ENCODE measurements around the gene CBX6.
A peak's percentile ranks its signal among the peaks of the same experiment; 100 is the strongest.

Gene CBX6

GRCh38 chr22:38901111-38901641 is 29.2 kb upstream of the CBX6 start:
- DNase-seq, result peak; percentile 68 to 81
- Histone ChIP-seq H2BK5ac (ENCODE audit: low read depth, low read length, poor library complexity) (no peak overlapping the region), H3K4me1 (ENCODE audit: control insufficient read depth in 1 of 2, insufficient read depth in 2 of 2, low read length in 2 of 2) (peaks cover 7% of the 10 kb centered on the region in 2 experiments), H3K27me3 (ENCODE audit: insufficient read depth, low read length) (no peaks in the 10 kb centered on the region), H3K9ac (ENCODE audit: low read length) (no peak overlapping the region), H3K4me2 (ENCODE audit: low read length) (peak overlapping the region; percentile 2), H3K14ac (ENCODE audit: low read length) (no peak overlapping the region), H2BK120ac (ENCODE audit: insufficient read depth, low read length, poor library complexity) (no peak overlapping the region), H4K91ac (ENCODE audit: low read depth, low read length) (no peak overlapping the region), H3K36me3 (ENCODE audit: control insufficient read depth in 1 of 2, insufficient read depth in 2 of 2, low read length in 2 of 2) (no peaks in the 10 kb centered on the region), H4K8ac (ENCODE audit: low read depth, low read length) (no peak overlapping the region), H3K4ac (ENCODE audit: low read depth, low read length) (no peak overlapping the region), H3K79me2 (ENCODE audit: control insufficient read depth, insufficient read depth, low read length, poor library complexity) (no peaks in the 10 kb centered on the region), H4K12ac (ENCODE audit: low read depth, low read length) (no peak overlapping the region), H3K27ac (ENCODE audit: low read depth, low read length) (peak overlapping the region; percentile 14), H3K9me3 (ENCODE audit: insufficient read depth, low read depth, low read length) (no peaks in the 10 kb centered on the region), H2AFZ (ENCODE audit: insufficient read depth, low read length, poor library complexity) (no peak overlapping the region), H3K23ac (ENCODE audit: low read length) (no peak overlapping the region), H3K79me1 (ENCODE audit: low read length) (no peaks in the 10 kb centered on the region), H3K4me3 (ENCODE audit: low read depth, low read length) (no peak overlapping the region), H3K18ac (ENCODE audit: low read length) (no peak overlapping the region), H2AK5ac (ENCODE audit: low read length) (no peak overlapping the region), H2BK12ac (ENCODE audit: low read length) (no peak overlapping the region)
- WGBS (ENCODE audit: extremely low coverage, insufficient coverage, insufficient read length), result no CpG with 5 or more reads among the region's 5 CpGs

- Histone ChIP-seq H3K27ac (ENCODE audit: low read depth, low read length) (no peak overlapping the region), H3K9ac (ENCODE audit: low read length) (no peak overlapping the region), H3K14ac (ENCODE audit: low read length) (no peak overlapping the region), H3K79me2 (ENCODE audit: control insufficient read depth, insufficient read depth, low read length, poor library complexity) (no peaks in the 10 kb centered on the region), H2AFZ (ENCODE audit: insufficient read depth, low read length, poor library complexity) (no peak overlapping the region), H2BK120ac (ENCODE audit: insufficient read depth, low read length, poor library complexity) (no peak overlapping the region), H3K23ac (ENCODE audit: low read length) (no peak overlapping the region), H2BK5ac (ENCODE audit: low read depth, low read length, poor library complexity) (no peak overlapping the region), H2BK12ac (ENCODE audit: low read length) (no peak overlapping the region), H3K4me1 (ENCODE audit: control insufficient read depth in 1 of 2, insufficient read depth in 2 of 2, low read length in 2 of 2) (peaks cover 7% of the 10 kb centered on the region in 2 experiments), H2AK5ac (ENCODE audit: low read length) (no peak overlapping the region), H3K36me3 (ENCODE audit: control insufficient read depth in 1 of 2, insufficient read depth in 2 of 2, low read length in 2 of 2) (no peaks in the 10 kb centered on the region), H3K79me1 (ENCODE audit: low read length) (no peaks in the 10 kb centered on the region), H3K4me2 (ENCODE audit: low read length) (no peak overlapping the region), H4K12ac (ENCODE audit: low read depth, low read length) (no peak overlapping the region), H4K8ac (ENCODE audit: low read depth, low read length) (no peak overlapping the region), H3K18ac (ENCODE audit: low read length) (no peak overlapping the region), H3K9me3 (ENCODE audit: insufficient read depth, low read depth, low read length) (no peaks in the 10 kb centered on the region), H4K91ac (ENCODE audit: low read depth, low read length) (no peak overlapping the region), H3K27me3 (ENCODE audit: insufficient read depth, low read length) (no peaks in the 10 kb centered on the region), H3K4ac (ENCODE audit: low read depth, low read length) (no peak overlapping the region), H3K4me3 (ENCODE audit: low read depth, low read length) (no peak overlapping the region)
- WGBS (ENCODE audit: extremely low coverage, insufficient coverage, insufficient read length), result no CpG with 5 or more reads among the region's 5 CpGs
- no peak for DNase-seq
Measured at GRCh38 chr22:38900677-38901076, 28.7 kb upstream of the CBX6 start.

- H3K27ac ChIP-seq (ENCODE audit: low read depth, low read length), result no peak overlapping the region
- no peaks in the 10 kb centered on the region for H3K4me1 ChIP-seq (ENCODE audit: control insufficient read depth in 1 of 2, insufficient read depth in 2 of 2, low read length in 2 of 2)
- no peaks in the 10 kb centered on the region for H3K79me1 ChIP-seq (ENCODE audit: low read length)
- no peaks in the 10 kb centered on the region for H3K9me3 ChIP-seq (ENCODE audit: insufficient read depth, low read depth, low read length)
- H4K8ac ChIP-seq (ENCODE audit: low read depth, low read length), result no peak overlapping the region
- H3K18ac ChIP-seq (ENCODE audit: low read length), result no peak overlapping the region
- H2AK5ac ChIP-seq (ENCODE audit: low read length), result no peak overlapping the region
- H2BK5ac ChIP-seq (ENCODE audit: low read depth, low read length, poor library complexity), result no peak overlapping the region
- no peak overlapping the region for H2AFZ ChIP-seq (ENCODE audit: insufficient read depth, low read length, poor library complexity)
- H3K14ac ChIP-seq (ENCODE audit: low read length), result no peak overlapping the region
- H3K36me3 ChIP-seq (ENCODE audit: control insufficient read depth in 1 of 2, insufficient read depth in 2 of 2, low read length in 2 of 2), result no peaks in the 10 kb centered on the region
- no peak overlapping the region for H3K23ac ChIP-seq (ENCODE audit: low read length)
- no peak overlapping the region for H4K91ac ChIP-seq (ENCODE audit: low read depth, low read length)
- H3K9ac ChIP-seq (ENCODE audit: low read length), result no peak overlapping the region
- DNase-seq, result no peak
- no peak overlapping the region for H3K4ac ChIP-seq (ENCODE audit: low read depth, low read length)
- H3K27me3 ChIP-seq (ENCODE audit: insufficient read depth, low read length), result no peaks in the 10 kb centered on the region
- H4K12ac ChIP-seq (ENCODE audit: low read depth, low read length), result no peak overlapping the region
- no peaks in the 10 kb centered on the region for H3K79me2 ChIP-seq (ENCODE audit: control insufficient read depth, insufficient read depth, low read length, poor library complexity)
- H3K4me2 ChIP-seq (ENCODE audit: low read length), result no peak overlapping the region
- H2BK12ac ChIP-seq (ENCODE audit: low read length), result no peak overlapping the region
- no peak overlapping the region for H3K4me3 ChIP-seq (ENCODE audit: low read depth, low read length)
- no peak overlapping the region for H2BK120ac ChIP-seq (ENCODE audit: insufficient read depth, low read length, poor library complexity)
- WGBS (ENCODE audit: extremely low coverage, insufficient coverage, insufficient read length), result no CpG with 5 or more reads among the region's 9 CpGs
Measured at GRCh38 chr22:38891256-38891655, 19.2 kb upstream of the CBX6 start.

GRCh38 chr22:38890377-38890776 is 18.4 kb upstream of the CBX6 start:
- Histone ChIP-seq H2AFZ (ENCODE audit: insufficient read depth, low read length, poor library complexity) (no peak overlapping the region), H3K14ac (ENCODE audit: low read length) (no peak overlapping the region), H3K79me2 (ENCODE audit: control insufficient read depth, insufficient read depth, low read length, poor library complexity) (no peaks in the 10 kb centered on the region), H2BK120ac (ENCODE audit: insufficient read depth, low read length, poor library complexity) (no peak overlapping the region), H3K9ac (ENCODE audit: low read length) (no peak overlapping the region), H3K4ac (ENCODE audit: low read depth, low read length) (no peak overlapping the region), H3K27me3 (ENCODE audit: insufficient read depth, low read length) (no peaks in the 10 kb centered on the region), H3K27ac (ENCODE audit: low read depth, low read length) (no peak overlapping the region), H2AK5ac (ENCODE audit: low read length) (no peak overlapping the region), H4K91ac (ENCODE audit: low read depth, low read length) (no peak overlapping the region), H2BK12ac (ENCODE audit: low read length) (no peak overlapping the region), H3K4me1 (ENCODE audit: control insufficient read depth in 1 of 2, insufficient read depth in 2 of 2, low read length in 2 of 2) (no peaks in the 10 kb centered on the region), H2BK5ac (ENCODE audit: low read depth, low read length, poor library complexity) (no peak overlapping the region), H3K9me3 (ENCODE audit: insufficient read depth, low read depth, low read length) (no peaks in the 10 kb centered on the region), H3K36me3 (ENCODE audit: control insufficient read depth in 1 of 2, insufficient read depth in 2 of 2, low read length in 2 of 2) (no peaks in the 10 kb centered on the region), H3K23ac (ENCODE audit: low read length) (no peak overlapping the region), H3K79me1 (ENCODE audit: low read length) (no peaks in the 10 kb centered on the region), H3K4me2 (ENCODE audit: low read length) (no peak overlapping the region), H3K4me3 (ENCODE audit: low read depth, low read length) (no peak overlapping the region), H3K18ac (ENCODE audit: low read length) (no peak overlapping the region), H4K12ac (ENCODE audit: low read depth, low read length) (no peak overlapping the region), H4K8ac (ENCODE audit: low read depth, low read length) (no peak overlapping the region)
- DNase-seq, result no peak
- no CpG with 5 or more reads among the region's 5 CpGs for WGBS (ENCODE audit: extremely low coverage, insufficient coverage, insufficient read length)

Data from trophoblast cell (in vitro differentiated cells and primary cell).